GOT3 (cell line): ENCODE data around the gene MESD.
A peak's percentile ranks its signal among the peaks of the same experiment; 100 is the strongest.

ENCODE experiments used
- DNase-seq: peaks from one replicate; lab custom pipeline; 2025; ENCODE audit warnings: mixed read lengths; lab: John Stamatoyannopoulos, UW

Gene MESD

DNA sequence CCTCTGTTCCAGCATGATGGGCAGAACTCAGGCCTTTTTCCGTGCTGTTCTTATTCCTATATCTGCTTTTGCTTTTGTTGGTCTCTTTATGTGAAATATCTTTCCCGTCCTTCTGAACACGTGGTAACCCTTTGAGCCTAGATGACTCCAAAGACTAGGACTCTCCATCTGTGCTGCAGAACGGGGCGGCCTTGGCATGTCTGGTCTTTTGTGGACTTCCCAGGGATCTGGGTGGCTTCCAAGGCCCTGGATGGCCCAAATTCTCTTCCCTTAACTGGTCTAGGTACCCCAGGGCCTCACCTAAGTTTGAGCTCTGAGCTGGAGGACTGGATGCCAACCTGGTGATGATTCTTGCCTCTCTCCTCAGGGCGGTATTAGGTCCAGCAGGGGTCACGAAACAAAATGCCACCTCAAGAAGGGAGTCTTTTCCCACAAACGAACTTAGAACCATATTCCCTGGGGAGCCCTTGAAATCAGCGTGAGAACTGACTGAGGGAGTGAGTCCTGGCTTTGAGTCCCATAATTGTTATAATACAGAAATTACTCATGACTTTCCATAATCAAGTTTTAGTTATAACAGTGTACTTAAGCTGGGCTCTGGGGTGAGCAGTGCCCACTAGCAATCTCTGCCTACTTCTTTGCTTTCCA is 25.0 kb upstream of the MESD start:
- DNase-seq = no peak

DNA sequence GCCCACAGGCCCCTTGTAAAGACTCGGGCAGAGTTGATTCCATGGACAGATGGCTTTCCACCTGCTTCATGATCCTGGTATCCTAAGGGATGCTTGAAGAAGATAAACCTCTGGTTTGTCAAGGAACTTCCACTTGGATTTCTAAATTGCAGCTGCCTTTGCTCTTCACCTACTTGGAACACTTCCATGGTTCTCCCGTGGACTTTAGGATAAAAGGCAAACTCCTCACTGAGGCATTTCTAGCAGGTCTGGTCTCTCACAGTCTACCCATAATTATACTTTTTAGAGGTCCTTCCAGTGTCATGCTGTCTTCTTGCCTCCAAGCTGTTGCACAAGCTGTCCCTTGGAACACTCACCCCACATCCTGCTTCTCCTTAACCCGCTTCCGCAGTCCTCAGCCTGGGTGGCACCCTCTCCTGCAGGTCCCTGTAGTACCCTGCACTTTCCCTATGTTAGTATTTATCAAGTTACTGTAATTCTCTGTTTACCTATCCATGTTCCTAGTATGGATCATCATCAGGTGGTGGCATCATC is 23.8 kb upstream of the MESD start:
- DNase-seq = no peak

DNA sequence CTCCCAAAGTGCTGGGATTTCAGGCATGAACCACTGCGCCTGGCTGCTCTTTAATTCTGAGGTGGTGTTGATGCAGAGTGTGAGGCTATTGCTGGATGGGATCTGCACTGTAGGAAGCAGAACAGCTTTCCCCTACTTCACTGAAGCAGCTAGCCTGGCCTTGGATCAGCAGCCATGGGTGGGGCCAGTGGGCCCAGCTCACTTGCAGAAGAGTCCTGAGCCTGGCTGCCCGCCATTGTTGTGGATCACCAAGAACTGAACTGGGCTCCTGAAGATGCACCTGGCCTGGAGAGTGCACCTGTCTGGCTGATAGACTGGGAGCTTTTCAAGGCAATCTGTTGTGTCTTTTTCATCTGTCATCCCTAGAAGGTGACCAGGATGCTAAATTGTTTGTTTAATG is 23.0 kb upstream of the MESD start:
- DNase-seq = no peak

DNA sequence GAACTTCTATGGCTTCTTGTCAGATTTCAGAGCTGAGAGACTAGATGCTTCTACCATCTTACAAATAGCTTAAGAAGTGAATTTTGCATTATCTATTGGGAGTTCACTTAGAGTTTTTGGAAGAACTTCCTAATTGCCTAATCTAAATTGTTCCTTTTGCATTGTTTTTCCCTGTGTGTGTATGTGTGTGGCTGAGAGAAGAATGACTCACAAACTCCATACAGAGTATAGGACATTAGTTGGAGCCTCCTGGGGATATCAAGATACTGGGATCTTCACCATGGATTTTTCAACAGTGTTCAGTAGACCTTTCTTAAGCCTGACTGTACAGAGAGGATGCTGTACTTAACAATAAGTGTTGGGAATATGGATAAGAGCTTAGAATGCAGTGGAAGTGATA is 22.0 kb upstream of the MESD start:
- DNase-seq = no peak

DNA sequence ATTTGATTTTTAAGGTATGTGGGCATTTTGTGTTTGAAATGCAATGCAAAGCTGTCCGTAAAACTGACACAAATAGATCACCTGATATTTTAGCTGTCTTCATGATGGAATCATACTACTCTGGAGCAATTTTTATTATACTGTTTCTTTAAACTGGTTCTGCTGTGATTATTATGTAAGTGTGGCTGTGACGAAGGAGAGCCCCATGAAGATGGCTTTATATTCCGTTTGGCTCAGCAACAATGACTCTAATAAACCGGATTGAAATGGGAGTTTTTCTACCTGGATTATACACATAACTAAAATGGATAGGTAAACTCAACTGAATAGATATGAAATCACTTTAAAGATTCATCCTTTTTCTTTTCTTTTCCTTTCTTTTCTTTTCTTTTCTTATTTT is 20.5 kb upstream of the MESD start:
- no peak for DNase-seq

DNA sequence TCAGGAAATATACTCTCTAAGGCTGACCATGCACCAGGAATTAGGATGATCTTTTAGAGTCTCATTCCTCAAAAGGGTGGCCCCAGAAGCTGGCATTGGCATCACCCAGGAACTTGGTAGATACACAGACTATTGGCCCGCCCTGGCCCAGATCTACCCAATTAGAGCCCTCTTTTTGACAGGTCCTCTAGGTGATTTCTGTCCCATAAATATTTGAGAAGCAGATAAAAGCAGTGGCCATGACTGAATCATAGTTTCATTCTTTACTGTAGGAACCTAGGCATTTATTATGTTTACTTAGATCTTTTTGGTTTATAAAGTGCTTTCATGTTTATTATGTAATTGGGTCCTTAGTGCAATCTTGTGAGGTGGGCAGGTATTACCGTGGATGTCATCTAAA is 18.7 kb upstream of the MESD start:
- no peak for DNase-seq

DNA sequence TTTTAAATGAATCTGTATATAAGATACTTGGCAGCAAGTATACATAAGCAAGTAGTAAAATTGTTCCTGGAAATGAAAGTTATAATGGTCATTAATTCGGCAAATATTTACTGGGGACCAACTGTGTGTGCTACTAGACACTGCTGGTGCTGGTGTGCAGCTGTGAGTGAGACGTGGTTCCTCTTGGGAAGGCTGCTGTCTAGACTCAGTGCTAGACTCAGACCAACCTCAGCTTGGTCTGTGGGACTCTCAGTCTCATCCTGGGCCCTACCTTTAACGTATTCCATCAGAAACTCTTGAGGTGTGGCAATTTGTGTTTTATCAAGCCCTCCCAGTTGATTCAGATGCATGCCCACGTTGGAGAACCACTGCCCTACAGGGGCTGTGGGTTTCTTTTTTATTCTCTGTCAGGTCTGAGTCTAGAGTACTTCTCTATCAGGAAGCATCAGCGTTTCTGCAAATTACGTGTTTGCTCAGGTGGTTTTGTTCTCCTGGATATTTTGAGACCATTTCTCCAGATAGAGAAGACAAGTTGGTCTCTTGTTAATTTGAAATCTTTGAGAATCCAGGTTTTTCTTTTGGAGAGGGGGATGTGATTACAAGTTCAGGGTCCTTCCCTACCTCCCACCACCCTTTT is 17.9 kb upstream of the MESD start:
- no peak for DNase-seq

DNA sequence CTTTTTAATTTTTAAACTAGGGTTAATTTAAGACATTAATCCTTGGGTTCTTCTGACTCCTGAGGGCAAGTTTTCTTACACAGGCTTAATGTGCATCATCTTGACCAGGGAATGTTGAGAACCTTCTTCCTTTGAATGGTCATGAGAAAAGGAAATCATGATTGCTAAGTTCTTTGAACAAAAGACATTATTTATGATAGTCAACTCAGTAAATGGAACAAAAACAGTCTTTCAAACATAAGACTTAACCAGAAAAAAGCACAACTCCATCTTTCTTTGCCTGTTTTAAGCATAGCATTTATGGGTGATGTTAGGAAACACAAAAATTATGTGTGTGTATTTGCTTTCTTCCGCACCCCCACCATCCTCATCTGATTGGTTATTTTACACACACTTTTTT is 16.5 kb upstream of the MESD start:
- DNase-seq = no peak

DNA sequence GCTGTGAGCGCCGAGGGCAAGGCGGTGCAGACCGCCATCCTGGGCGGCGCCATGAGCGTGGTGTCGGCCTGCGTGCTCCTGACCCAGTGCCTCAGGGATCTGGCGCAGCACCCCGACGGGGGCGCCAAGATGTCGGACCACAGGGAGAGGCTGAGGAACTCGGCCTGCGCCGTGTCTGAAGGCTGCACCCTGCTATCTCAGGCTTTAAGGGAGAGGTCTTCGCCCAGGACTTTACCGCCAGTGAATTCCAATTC is 13.4 kb upstream of the MESD start:
- no peak for DNase-seq

DNA sequence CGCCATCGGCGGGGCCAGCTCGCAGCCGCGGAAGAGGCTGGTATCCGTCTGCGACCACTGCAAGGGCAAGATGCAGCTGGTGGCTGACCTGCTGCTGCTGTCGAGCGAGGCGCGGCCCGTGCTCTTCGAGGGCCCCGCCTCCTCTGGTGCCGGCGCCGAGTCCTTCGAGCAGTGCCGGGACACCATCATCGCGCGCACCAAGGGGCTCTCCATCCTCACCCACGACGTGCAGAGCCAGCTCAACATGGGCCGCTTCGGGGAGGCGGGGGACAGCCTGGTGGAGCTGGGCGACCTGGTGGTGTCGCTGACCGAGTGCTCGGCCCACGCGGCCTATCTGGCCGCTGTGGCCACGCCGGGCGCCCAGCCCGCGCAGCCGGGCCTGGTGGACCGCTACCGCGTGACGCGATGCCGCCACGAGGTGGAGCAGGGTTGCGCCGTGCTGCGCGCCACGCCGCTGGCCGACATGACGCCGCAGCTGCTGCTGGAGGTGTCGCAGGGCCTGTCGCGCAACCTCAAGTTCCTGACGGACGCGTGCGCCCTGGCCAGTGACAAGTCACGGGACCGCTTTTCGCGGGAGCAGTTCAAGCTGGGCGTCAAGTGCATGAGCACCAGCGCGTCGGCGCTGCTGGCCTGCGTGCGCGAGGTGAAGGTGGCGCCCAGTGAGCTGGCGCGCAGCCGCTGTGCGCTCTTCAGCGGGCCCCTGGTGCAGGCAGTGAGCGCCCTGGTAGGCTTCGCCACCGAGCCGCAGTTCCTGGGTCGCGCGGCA is 12.9 kb upstream of the MESD start:
- DNase-seq = no peak

DNA sequence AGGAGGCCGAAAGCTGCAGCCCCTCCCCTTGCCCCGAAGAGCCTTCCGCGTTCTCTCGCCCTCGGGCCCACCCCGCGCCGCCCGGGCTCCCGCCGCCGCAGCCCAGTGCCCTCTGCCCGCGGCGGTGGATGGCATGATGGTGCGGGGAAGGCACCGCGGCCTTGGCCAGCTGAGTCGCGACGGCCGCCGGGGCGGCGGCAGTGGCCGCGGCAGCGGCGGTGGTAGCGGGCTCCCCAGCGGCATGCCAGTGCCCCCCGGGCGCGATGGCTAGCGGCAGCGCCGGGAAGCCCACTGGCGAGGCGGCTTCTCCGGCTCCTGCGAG is 12.4 kb upstream of the MESD start:
- DNase-seq = no peak

DNA sequence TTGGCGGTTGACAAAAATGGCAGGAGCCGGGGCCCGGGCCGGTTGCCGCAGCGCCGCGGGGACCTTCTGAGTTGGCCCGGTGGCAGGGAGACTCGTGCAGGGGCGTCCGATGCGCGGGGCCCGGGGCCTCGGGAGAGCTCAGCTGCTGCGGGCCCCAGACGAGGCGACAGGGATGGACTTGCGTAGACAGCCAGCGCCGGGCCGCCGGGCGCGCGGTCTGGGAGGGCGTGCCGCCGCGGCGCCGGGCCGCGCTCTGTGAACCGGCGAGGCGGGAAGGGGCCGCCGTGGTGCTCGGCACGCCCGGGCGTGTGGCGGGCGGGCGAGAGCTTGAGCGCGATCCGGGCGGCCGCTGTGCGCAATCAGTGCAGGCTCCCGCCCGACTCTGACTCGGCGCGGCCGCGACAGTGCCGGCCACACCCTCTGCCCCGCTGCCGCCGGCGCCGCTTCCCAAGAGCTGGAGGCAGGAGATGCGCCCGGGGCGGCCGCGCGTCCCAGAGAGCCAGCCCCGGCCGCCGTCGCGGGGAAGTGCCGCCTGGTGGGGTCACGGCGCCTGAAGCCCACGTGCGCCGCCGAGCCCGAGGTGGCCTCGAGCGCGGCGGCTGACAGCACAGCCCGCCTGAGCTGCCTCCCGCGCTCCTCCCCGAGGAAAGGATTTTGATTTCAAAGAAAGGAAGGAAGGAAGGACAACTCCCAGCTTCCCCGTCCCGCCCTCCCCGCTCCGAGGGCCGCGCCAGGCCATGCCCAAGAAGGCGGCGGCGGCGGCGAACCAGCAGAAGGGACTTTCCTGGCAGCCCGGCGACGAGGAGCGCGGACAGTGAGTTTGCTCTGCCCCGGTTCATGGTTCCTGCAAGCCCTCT is 11.8 kb upstream of the MESD start:
- DNase-seq = no peak

DNA sequence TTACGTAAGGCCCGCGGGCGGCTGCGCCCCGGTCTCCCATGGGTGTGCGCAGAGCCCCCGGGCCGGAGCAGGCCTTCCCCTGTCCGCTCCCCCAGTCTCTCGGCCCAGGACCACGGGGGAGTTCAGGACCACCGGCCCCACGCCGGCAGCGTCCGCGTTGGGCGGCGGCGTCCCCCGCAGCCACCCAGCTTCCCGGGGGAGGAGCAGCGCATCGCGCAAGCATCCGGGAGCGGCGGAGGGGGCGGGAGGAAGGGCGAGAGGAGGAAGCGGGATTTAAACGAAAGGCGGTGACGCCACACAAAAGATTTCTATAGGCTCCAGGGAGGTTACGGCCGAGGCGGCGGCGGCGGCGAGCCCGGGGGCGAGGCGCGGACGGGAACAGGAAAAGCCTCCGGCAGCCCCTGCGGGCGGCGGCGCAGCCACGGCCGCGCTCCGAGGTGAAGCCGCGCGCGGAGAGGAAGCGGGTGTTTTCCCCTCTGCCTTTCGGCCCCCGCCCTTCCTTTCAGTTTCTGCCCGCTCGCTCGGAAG is 11.1 kb upstream of the MESD start, which contains the start of gene TLNRD1:
TSS of gene TLNRD1 (plus strand) at position 300 of the 528 bp plus-strand sequence. CDS start 1,349 bp downstream, outside the sequence.
- peak; percentile 43 for DNase-seq

DNA sequence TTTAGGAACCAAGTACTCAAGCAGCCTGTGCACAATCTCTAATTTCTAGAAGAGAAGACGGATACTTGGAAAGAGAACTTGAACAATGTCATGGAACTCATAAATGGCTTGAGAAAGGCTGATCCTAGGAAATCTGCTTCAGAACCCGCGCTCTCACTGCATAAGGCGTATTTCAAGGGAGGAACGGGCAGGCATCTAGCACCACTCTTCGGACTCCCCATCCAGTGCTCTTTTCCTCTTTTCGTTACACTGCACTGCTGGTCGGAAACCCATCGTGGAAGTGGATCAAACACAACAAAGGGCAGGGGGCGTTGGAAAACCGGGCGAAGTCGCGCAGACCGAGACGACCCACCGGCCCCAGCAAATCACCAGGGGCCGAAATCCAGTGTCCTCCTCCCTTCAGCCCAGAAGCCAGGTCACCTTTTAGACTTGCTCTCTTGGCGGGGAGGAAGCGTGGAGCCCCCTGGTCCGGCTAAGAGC is 10.6 kb upstream of the MESD start:
- no peak for DNase-seq

DNA sequence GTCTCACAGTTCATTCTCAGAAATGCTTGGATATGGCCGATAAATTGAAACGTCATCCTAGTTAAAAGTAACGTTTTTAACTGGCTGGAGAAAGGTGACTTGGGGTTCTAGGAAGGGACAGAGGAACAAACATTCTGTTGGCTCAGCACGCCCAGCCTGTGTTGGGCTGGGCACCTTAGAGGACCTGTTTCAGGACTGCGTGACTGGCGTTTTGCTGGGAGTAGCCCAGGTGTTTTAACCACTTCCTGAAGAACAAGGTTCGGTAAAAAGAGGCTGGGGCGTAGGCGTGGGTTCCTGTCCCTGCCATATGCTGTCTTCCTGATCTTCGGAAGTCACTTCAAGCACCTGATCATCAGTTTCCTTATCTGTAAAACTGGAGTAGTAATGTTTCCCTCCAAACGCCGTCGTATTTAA is 10.0 kb upstream of the MESD start:
- no peak for DNase-seq

DNA sequence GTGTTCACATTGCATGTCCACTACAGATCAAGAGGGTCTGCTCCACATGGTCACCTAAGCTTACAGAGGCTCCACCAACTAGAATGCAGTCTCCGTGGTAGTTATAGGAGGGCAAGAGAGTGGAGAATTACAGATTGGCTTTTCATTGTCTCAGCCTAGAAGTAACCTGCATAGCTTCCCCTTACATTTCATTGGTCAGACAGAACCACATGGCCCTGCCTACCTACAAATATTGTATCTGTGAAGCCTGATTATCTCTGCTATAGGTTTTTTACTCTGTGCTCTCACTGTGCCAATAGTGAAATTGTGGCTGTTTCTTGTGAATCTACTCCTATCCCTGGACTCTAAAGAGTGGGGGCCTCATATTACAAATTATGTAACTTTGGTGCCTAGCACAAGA is 8.6 kb upstream of the MESD start:
- no peak for DNase-seq

DNA sequence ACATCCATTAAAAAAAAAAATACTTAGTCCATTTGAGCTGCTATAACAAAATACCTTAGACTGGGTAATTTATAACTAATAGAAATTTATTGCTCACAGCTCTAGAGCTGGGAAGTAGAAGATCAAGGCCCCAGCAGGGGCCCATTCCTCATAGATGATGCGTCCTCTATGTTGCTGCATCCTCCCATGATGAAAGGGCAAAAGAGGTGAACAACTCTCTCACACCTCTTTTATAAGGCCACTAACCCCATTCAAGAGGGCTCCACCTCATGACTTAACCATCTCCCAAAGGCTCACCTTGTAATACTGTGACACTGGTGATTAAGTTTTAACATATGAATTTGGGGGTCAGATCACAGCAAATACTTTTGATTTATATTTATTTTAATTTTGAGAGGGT is 8.1 kb upstream of the MESD start:
- no peak for DNase-seq

DNA sequence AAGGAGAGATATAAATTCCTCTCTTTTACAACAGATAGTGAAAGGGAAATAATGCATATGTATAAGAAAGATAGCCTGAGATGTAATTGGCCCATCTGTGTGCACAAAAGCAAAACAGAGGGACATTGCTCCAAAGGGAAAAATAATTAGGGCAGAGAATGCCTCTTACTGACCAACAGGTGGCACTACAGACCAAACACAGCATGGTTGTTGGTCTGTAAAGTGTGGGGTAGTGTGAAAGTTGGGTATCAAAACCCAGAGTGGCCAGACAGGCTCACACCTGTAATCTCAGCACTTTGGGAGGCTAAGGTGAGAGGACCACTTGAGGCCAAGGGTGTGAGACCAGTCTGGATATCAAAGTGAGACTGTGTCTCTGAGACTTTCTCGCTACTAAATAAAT is 6.6 kb upstream of the MESD start:
- DNase-seq = no peak

DNA sequence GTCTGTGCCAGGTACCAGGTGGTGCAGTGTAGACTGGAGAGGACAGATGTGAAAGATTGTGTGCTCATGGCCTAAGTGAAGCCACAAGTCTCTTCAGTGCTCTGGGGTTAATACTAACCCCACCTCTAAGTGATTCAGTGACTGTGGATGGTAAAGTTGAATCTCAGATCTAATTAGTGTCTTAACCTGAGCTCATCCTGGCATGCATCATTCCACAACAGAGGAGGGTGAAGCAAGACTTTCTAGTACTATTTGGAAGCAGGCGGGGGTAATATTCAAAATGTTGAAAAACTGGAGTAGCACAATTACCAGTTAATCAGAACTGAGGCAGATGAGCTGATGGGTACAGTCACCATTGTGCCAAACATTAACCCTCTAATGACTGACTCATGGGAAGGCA is 2.8 kb upstream of the MESD start:
- DNase-seq = no peak

DNA sequence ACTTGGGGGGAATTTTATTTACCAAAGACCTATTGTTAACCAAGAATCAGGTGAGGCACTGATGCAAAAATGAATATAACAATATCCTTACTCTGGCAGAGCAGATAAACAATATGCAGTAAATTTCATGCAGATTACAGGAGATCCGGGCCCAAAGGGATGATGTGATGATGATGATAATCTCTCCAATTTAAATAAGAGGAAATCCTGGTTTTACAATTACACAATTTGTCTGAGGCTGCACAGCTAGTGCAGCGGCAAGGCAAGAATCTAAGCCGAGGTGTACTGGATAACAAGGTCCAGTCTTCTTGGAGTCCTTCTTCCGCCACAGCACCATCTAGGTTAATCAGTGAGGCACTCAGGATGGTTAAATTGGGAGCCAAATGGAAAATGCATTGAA is 2.4 kb upstream of the MESD start:
- no peak for DNase-seq

DNA sequence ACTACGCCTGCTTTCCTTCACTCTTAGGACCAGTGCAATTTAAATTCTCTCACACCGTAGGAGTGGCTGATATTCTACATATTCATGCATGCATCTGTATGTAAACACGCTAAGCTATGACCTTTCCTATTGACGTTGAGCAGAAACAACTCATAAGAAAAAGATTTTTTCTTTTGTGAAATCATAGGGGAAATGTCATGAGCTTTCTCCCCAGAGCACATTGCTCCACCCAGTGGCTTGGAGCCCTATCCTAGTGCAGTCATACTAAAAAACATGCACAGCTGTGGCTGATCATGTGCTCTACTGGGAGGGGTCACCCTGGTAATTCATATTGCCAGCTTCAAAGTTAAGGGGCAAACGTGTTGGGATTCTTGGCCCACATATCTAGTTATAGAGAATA is 1.8 kb upstream of the MESD start:
- no peak for DNase-seq

DNA sequence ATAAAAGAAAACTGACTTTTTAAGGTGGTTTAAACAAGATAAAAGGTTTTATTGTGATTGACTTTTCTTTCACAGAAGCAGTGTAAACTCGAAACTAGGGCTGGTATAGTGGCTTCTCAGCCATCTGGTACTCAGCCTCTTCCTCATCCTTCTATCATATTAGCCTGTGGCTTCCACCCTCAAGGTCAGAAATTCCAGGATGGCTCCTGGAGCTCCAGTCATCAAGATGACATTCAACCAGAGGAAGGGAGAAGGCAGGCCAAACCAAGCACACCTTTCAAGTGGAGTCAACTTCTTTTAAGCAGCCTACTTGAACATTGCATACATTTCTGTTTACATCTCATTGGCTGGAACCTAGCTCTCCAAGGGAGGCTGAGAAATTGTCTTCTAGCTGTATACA is 1.3 kb upstream of the MESD start:
- no peak for DNase-seq
